ENCODE data around the gene MRPS15.

DNA sequence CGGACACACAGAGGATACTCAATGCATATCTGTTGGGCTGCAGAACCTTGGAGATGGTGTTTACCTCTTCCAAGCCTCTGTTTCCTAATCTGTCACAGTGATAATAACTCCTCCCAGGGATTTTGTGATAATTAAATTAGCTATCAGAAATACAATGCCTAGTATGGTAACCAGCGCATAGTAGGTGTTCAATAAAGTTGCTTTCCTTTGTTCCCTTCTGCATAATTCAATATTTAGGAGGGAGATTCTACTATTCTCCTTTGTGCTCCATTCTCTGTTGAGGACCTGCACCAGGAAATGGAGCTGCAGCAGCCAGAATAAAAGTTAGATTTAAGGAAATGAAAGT is 21.9 kb upstream of the MRPS15 start:
- TF ChIP-seq CTCF (conservative IDR thresholded peaks at IDR 0.05; ENCODE audit: low read depth, low read length) (no peak), EZH2phosphoT487 (IDR thresholded peaks at IDR 0.05; ENCODE audit: borderline replicate concordance, low read length) (no peak), EZH2 (IDR thresholded peaks at IDR 0.05; ENCODE audit: low read length, unreplicated experiment) (no peak)
